Measurements from ENCODE around the gene SCARB1. TPM values are rescaled to one million over a fixed set of nuclear protein-coding genes. Genes with fewer than 3 reads are reported as not detected.
A peak's percentile ranks its signal among the peaks of the same experiment; 100 is the strongest.

SCARB1 gene
- polyA plus RNA-seq, 2 donors: 7.4 to 8.6 TPM

- peaks cover 0 to 10% of the 10 kb centered on the region in 2 donors for H3K9me3 ChIP-seq (ENCODE audit: control insufficient read depth in 2 of 2, insufficient read depth in 1 of 2, low read depth in 1 of 2, low read length in 1 of 2)
- no peaks in the 10 kb centered on the region for H3K27me3 ChIP-seq (ENCODE audit: control insufficient read depth in 1 of 2, insufficient read depth in 2 of 2, low read length in 2 of 2)
- peaks cover 0 to 6% of the 10 kb centered on the region in 2 donors for H3K4me1 ChIP-seq (ENCODE audit: control insufficient read depth in 2 of 2, insufficient read depth in 2 of 2, low read length in 1 of 2)
- peak overlapping the region in 1 of 2 donors; percentile 28 for H3K27ac ChIP-seq (ENCODE audit: low read depth in 2 of 2, low read length in 1 of 2)
- no peak overlapping the region for H3K4me3 ChIP-seq (ENCODE audit: low read depth in 1 of 2, low read length in 2 of 2)
- 76 to 90% methylated on average over 14 of the region's 14 CpGs for WGBS, 2 donors
- H3K36me3 ChIP-seq (ENCODE audit: control insufficient read depth in 2 of 2, insufficient read depth in 2 of 2, low read length in 1 of 2): no peaks in the 10 kb centered on the region
These were observed 111.9 kb downstream of the SCARB1 start for GRCh38 chr12:124751654-124752355.

- H3K4me1 ChIP-seq (ENCODE audit: control insufficient read depth in 2 of 2, insufficient read depth in 2 of 2, low read length in 1 of 2): peaks cover 3 to 10% of the 10 kb centered on the region in 2 donors
- 85% methylated on average over 19 of the region's 19 CpGs for WGBS, 2 donors
- H3K27ac ChIP-seq (ENCODE audit: low read depth in 2 of 2, low read length in 1 of 2): no peak overlapping the region
These were observed 112.7 kb downstream of the SCARB1 start for GRCh38 chr12:124750787-124751471.

GRCh38 chr12:124750149-124750656 lies 113.5 kb downstream of the SCARB1 start:
- Histone ChIP-seq H3K4me1 (ENCODE audit: control insufficient read depth in 2 of 2, insufficient read depth in 2 of 2, low read length in 1 of 2) (peaks cover 3 to 13% of the 10 kb centered on the region in 2 donors), H3K9me3 (ENCODE audit: control insufficient read depth in 2 of 2, insufficient read depth in 1 of 2, low read depth in 1 of 2, low read length in 1 of 2) (peaks cover 0 to 10% of the 10 kb centered on the region in 2 donors), H3K27me3 (ENCODE audit: control insufficient read depth in 1 of 2, insufficient read depth in 2 of 2, low read length in 2 of 2) (no peaks in the 10 kb centered on the region), H3K4me3 (ENCODE audit: low read depth in 1 of 2, low read length in 2 of 2) (no peak overlapping the region), H3K27ac (ENCODE audit: low read depth in 2 of 2, low read length in 1 of 2) (peak overlapping the region in 1 of 2 donors; percentile 13), H3K36me3 (ENCODE audit: control insufficient read depth in 2 of 2, insufficient read depth in 2 of 2, low read length in 1 of 2) (no peaks in the 10 kb centered on the region)
- 80 to 85% methylated on average over 10 of the region's 10 CpGs for WGBS, 2 donors

More at GRCh38 chr12:124750787-124751471, 112.7 kb downstream of the SCARB1 start:
- Histone ChIP-seq H3K36me3 (ENCODE audit: control insufficient read depth in 2 of 2, insufficient read depth in 2 of 2, low read length in 1 of 2) (no peaks in the 10 kb centered on the region), H3K4me3 (ENCODE audit: low read depth in 1 of 2, low read length in 2 of 2) (no peak overlapping the region), H3K9me3 (ENCODE audit: control insufficient read depth in 2 of 2, insufficient read depth in 1 of 2, low read depth in 1 of 2, low read length in 1 of 2) (peaks cover 0 to 10% of the 10 kb centered on the region in 2 donors), H3K27me3 (ENCODE audit: control insufficient read depth in 1 of 2, insufficient read depth in 2 of 2, low read length in 2 of 2) (no peaks in the 10 kb centered on the region)

- Histone ChIP-seq H3K36me3 (ENCODE audit: control insufficient read depth in 2 of 2, insufficient read depth in 2 of 2, low read length in 1 of 2) (no peaks in the 10 kb centered on the region), H3K4me3 (ENCODE audit: low read depth in 1 of 2, low read length in 2 of 2) (no peak overlapping the region), H3K9me3 (ENCODE audit: control insufficient read depth in 2 of 2, insufficient read depth in 1 of 2, low read depth in 1 of 2, low read length in 1 of 2) (peaks cover 0 to 10% of the 10 kb centered on the region in 2 donors), H3K4me1 (ENCODE audit: control insufficient read depth in 2 of 2, insufficient read depth in 2 of 2, low read length in 1 of 2) (peaks cover 3 to 13% of the 10 kb centered on the region in 2 donors), H3K27ac (ENCODE audit: low read depth in 2 of 2, low read length in 1 of 2) (peak overlapping the region in 1 of 2 donors; percentile 13), H3K27me3 (ENCODE audit: control insufficient read depth in 1 of 2, insufficient read depth in 2 of 2, low read length in 2 of 2) (no peaks in the 10 kb centered on the region)
- WGBS, 2 donors: 84 to 90% methylated on average over 9 of the region's 9 CpGs
These were observed 113.9 kb downstream of the SCARB1 start for GRCh38 chr12:124749725-124750124.

- Histone ChIP-seq H3K4me1 (ENCODE audit: control insufficient read depth in 2 of 2, insufficient read depth in 2 of 2, low read length in 1 of 2) (peaks cover 3 to 8% of the 10 kb centered on the region in 2 donors), H3K36me3 (ENCODE audit: control insufficient read depth in 2 of 2, insufficient read depth in 2 of 2, low read length in 1 of 2) (no peaks in the 10 kb centered on the region), H3K27ac (ENCODE audit: low read depth in 2 of 2, low read length in 1 of 2) (peak overlapping the region in 1 of 2 donors; percentile 66), H3K9me3 (ENCODE audit: control insufficient read depth in 2 of 2, insufficient read depth in 1 of 2, low read depth in 1 of 2, low read length in 1 of 2) (peaks cover 0 to under 1% of the 10 kb centered on the region in 2 donors), H3K27me3 (ENCODE audit: control insufficient read depth in 1 of 2, insufficient read depth in 2 of 2, low read length in 2 of 2) (no peaks in the 10 kb centered on the region), H3K4me3 (ENCODE audit: low read depth in 1 of 2, low read length in 2 of 2) (no peak overlapping the region)
- WGBS, 2 donors: 71 to 73% methylated on average over 15 of the region's 15 CpGs
These were observed 116.1 kb downstream of the SCARB1 start for GRCh38 chr12:124747426-124748161.

GRCh38 chr12:124746649-124747425 lies 116.8 kb downstream of the SCARB1 start:
- Histone ChIP-seq H3K36me3 (ENCODE audit: control insufficient read depth in 2 of 2, insufficient read depth in 2 of 2, low read length in 1 of 2) (no peaks in the 10 kb centered on the region), H3K27ac (ENCODE audit: low read depth in 2 of 2, low read length in 1 of 2) (peak overlapping the region; percentile 11 to 90), H3K4me1 (ENCODE audit: control insufficient read depth in 2 of 2, insufficient read depth in 2 of 2, low read length in 1 of 2) (peaks cover 3 to 7% of the 10 kb centered on the region in 2 donors), H3K4me3 (ENCODE audit: low read depth in 1 of 2, low read length in 2 of 2) (no peak overlapping the region), H3K9me3 (ENCODE audit: control insufficient read depth in 2 of 2, insufficient read depth in 1 of 2, low read depth in 1 of 2, low read length in 1 of 2) (no peaks in the 10 kb centered on the region), H3K27me3 (ENCODE audit: control insufficient read depth in 1 of 2, insufficient read depth in 2 of 2, low read length in 2 of 2) (no peaks in the 10 kb centered on the region)
- 80 to 87% methylated on average over 10 of the region's 10 CpGs for WGBS, 2 donors

- Histone ChIP-seq H3K9me3 (ENCODE audit: control insufficient read depth in 2 of 2, insufficient read depth in 1 of 2, low read depth in 1 of 2, low read length in 1 of 2) (peaks cover 0 to 2% of the 10 kb centered on the region in 2 donors), H3K4me1 (ENCODE audit: control insufficient read depth in 2 of 2, insufficient read depth in 2 of 2, low read length in 1 of 2) (peaks cover 3 to 7% of the 10 kb centered on the region in 2 donors), H3K27me3 (ENCODE audit: control insufficient read depth in 1 of 2, insufficient read depth in 2 of 2, low read length in 2 of 2) (no peaks in the 10 kb centered on the region), H3K4me3 (ENCODE audit: low read depth in 1 of 2, low read length in 2 of 2) (no peak overlapping the region), H3K27ac (ENCODE audit: low read depth in 2 of 2, low read length in 1 of 2) (peak overlapping the region; percentile 67 to 90), H3K36me3 (ENCODE audit: control insufficient read depth in 2 of 2, insufficient read depth in 2 of 2, low read length in 1 of 2) (no peaks in the 10 kb centered on the region)
- 12 to 15% methylated on average over 24 to 25 of the region's 25 CpGs for WGBS, 2 donors
These were observed 117.6 kb downstream of the SCARB1 start for GRCh38 chr12:124745891-124746570.

- Histone ChIP-seq H3K36me3 (ENCODE audit: control insufficient read depth in 2 of 2, insufficient read depth in 2 of 2, low read length in 1 of 2) (no peaks in the 10 kb centered on the region), H3K4me3 (ENCODE audit: low read depth in 1 of 2, low read length in 2 of 2) (no peak overlapping the region), H3K4me1 (ENCODE audit: control insufficient read depth in 2 of 2, insufficient read depth in 2 of 2, low read length in 1 of 2) (peaks cover 3 to 7% of the 10 kb centered on the region in 2 donors), H3K27me3 (ENCODE audit: control insufficient read depth in 1 of 2, insufficient read depth in 2 of 2, low read length in 2 of 2) (no peaks in the 10 kb centered on the region), H3K9me3 (ENCODE audit: control insufficient read depth in 2 of 2, insufficient read depth in 1 of 2, low read depth in 1 of 2, low read length in 1 of 2) (peaks cover 0 to 2% of the 10 kb centered on the region in 2 donors), H3K27ac (ENCODE audit: low read depth in 2 of 2, low read length in 1 of 2) (peak overlapping the region; percentile 54 to 90)
- WGBS, 2 donors: 31 to 33% methylated on average over 5 of the region's 5 CpGs
These were observed 118.2 kb downstream of the SCARB1 start for GRCh38 chr12:124745465-124745890.
